Measurements from ENCODE around the gene HDAC4.

The HDAC4 gene

GRCh38 chr2:239049421-239050251 is 351.2 kb downstream of the HDAC4 start:
- no peak for TF ChIP-seq CTCF (IDR thresholded peaks at IDR 0.05; ENCODE audit: borderline replicate concordance, control extremely low read depth, extremely low read depth, insufficient read depth, missing control alignments)
- in situ Hi-C loops (cut with MboI; ENCODE audit: low sequenced_read_pairs, unreplicated experiment), result loop anchor here (25.0 kb wide), 1 partner anchor 938 kb away; no protein-coding TSS in a partner anchor
- no peak for DNase-seq (ENCODE audit: low spot score)

GRCh38 chr2:239048736-239049135 is 352.1 kb downstream of the HDAC4 start:
- no peak for TF ChIP-seq CTCF (IDR thresholded peaks at IDR 0.05; ENCODE audit: borderline replicate concordance, control extremely low read depth, extremely low read depth, insufficient read depth, missing control alignments)
- in situ Hi-C loops (cut with MboI; ENCODE audit: low sequenced_read_pairs, unreplicated experiment), result loop anchor here (25.0 kb wide), 1 partner anchor 939 kb away; no protein-coding TSS in a partner anchor
- DNase-seq (ENCODE audit: low spot score), result no peak

- TF ChIP-seq CTCF (IDR thresholded peaks at IDR 0.05; ENCODE audit: borderline replicate concordance, control extremely low read depth, extremely low read depth, insufficient read depth, missing control alignments), result no peak
- no peak for DNase-seq (ENCODE audit: low spot score)
- in situ Hi-C loops (cut with MboI; ENCODE audit: low sequenced_read_pairs, unreplicated experiment), result loop anchor here (25.0 kb wide), 1 partner anchor 939 kb away; no protein-coding TSS in a partner anchor
These were observed 353.0 kb downstream of the HDAC4 start for GRCh38 chr2:239047861-239048260.

GRCh38 chr2:239047420-239047819 is 353.4 kb downstream of the HDAC4 start:
- no peak for TF ChIP-seq CTCF (IDR thresholded peaks at IDR 0.05; ENCODE audit: borderline replicate concordance, control extremely low read depth, extremely low read depth, insufficient read depth, missing control alignments)
- no peak for DNase-seq (ENCODE audit: low spot score)
- in situ Hi-C loops (cut with MboI; ENCODE audit: low sequenced_read_pairs, unreplicated experiment), result loop anchor here (25.0 kb wide), 1 partner anchor 940 kb away; no protein-coding TSS in a partner anchor

GRCh38 chr2:239046822-239047221 is 354.0 kb downstream of the HDAC4 start:
- DNase-seq (ENCODE audit: low spot score), result no peak
- in situ Hi-C loops (cut with MboI; ENCODE audit: low sequenced_read_pairs, unreplicated experiment), result loop anchor here (25.0 kb wide), 1 partner anchor 940 kb away; no protein-coding TSS in a partner anchor
- no peak for TF ChIP-seq CTCF (IDR thresholded peaks at IDR 0.05; ENCODE audit: borderline replicate concordance, control extremely low read depth, extremely low read depth, insufficient read depth, missing control alignments)

GRCh38 chr2:239044336-239044735 is 356.5 kb downstream of the HDAC4 start:
- DNase-seq (ENCODE audit: low spot score), result no peak
- no peak for TF ChIP-seq CTCF (IDR thresholded peaks at IDR 0.05; ENCODE audit: borderline replicate concordance, control extremely low read depth, extremely low read depth, insufficient read depth, missing control alignments)
- in situ Hi-C loops (cut with MboI; ENCODE audit: low sequenced_read_pairs, unreplicated experiment), result loop anchor here (25.0 kb wide), 1 partner anchor 943 kb away; no protein-coding TSS in a partner anchor

Measured in GM13976 (cell line).